Endometrium (tissue), 2 donors: ENCODE measurements around the gene CMTM6.
"Not testable (repeated sequence)": the region's sequence is repeated elsewhere in the genome, so short reads cannot be mapped to it uniquely, and the experiment has no call there.

Experiments
- FAIRE-seq: peaks from 2 replicates; lab custom pipeline; 2012; peaks lifted over from hg19 to GRCh38; lab: Jason Lieb, UNC
- donor health status: control.
- donor health status: control.

The CMTM6 gene

GRCh38 chr3:32447865-32448400, 54.7 kb downstream of the CMTM6 start:
- FAIRE-seq: no peak

DNA sequence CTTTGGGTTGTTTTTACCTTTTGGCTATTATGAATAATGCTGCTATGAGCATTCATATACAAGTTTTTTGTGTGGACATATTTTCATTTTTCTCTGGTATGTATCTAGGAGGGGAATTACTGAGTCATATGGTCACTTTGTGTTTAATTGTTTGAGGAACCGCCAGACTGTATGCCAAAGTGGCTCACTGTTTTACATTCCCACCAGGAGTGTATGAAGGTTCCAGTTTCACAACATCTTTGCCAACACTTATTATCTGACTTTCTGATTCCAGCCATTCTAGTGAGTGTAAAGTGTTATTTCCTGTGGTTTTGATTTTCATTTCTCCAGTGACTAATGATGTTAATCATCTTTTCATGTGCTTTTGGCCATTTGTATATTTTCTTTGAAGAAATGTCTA, 59.2 kb downstream of the CMTM6 start:
- FAIRE-seq: no peak

DNA sequence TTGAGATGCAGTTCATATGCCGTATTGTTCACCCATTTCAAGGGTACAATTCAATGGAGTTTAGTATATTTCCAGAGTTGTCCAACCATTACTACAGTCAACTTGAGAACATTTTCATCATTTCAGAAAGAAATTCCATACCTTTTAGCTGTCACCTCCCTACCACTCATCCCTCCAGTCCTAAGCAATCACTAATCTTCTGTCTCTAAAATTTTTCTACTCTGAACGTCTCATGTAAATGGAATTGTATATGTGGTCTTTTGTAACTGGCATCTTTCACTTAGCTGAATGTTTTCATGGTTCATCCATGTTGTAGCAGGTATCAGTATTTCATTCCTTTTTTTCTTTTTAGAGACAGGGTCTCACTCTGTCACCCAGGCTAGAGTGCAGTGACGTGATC, 59.9 kb downstream of the CMTM6 start:
- FAIRE-seq: no peak

- no peak for FAIRE-seq
Observed at GRCh38 chr3:32440611-32441350, 61.9 kb downstream of the CMTM6 start.

- FAIRE-seq: not testable (repeated sequence)
Observed at GRCh38 chr3:32439421-32439820, 63.2 kb downstream of the CMTM6 start.

GRCh38 chr3:32438596-32439344, 63.9 kb downstream of the CMTM6 start:
- no peak for FAIRE-seq

DNA sequence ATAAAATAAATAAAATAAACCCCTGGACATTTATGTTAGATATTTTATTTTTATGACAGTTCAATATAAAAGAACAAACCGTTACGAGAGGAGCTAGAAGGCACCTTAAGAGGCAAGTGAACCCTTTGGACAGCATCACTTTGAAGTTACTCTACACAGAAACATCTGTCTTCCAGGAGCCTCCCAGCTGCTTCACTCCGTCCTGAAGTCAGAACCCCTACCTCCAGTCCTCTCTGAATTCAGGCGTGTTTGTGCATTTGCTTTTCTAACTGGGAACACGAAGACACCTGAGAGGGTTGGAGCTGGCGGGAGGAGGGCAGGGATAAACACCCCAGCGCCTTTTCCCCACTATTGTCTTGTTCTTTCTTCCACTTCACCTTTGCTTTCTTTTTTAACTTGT, 64.8 kb downstream of the CMTM6 start:
- no peak for FAIRE-seq

DNA sequence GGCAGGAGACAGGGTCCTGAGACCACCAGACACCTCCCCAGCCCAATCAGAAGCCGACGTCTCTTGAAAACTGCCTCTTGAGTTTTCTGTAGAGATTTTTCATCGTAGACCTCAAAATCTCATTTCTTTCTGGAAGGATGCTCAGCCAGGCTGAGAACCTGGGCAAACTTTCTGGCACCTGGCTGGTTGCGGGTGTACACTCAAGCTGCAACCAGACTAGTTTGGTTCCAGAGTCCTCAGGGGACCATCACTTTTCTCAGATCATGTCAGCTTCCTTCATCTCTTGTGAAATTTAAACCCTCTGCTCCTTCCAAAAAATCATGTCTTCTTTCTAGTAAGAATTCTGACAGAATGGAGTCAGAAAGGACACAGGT, 65.8 kb downstream of the CMTM6 start:
- no peak for FAIRE-seq

DNA sequence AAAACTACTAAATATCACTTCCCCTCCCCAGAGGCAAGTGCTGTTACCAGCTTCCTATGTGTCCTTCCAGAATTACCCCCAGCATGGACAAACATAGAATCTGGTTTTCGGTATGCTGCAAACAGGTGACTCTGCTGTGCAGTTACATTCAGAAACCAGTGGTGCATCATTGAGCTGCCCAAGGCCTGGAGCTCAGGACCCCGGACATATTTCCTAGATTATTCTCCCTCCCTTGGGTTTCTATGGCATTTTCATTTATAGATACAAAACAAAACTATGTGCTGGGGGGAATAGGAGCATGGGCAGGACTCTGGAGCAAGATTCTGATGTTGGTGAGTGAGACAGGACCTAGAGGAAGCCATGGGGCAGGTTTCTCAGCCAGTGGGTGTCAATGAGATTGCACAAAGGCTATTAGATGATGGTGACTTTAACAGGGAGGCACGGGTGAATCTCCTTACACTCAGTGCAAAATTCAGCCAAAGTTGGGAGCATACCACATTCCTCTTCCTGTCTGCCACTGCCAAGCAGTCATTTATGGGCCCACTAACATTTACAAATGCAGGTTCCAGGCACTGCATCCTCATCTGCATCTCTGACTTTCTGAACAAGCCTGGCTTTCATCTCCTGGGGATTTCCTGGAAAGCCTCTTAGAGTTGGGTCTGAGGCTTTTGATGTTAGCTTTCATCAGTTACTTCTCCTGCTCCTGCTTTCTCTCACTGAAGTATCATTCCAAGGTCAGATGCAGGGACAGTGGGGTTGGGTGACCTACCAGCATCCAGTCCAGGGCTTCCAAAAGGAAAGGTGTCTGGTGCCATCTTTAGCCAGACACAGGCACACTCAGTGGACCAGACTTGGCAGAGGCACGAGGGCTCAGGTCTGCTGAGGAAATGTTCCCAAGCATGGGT, 66.5 kb downstream of the CMTM6 start:
- FAIRE-seq: no peak

- FAIRE-seq: no peak
Observed at GRCh38 chr3:32434206-32434605, 68.4 kb downstream of the CMTM6 start.

GRCh38 chr3:32432711-32433530, 69.7 kb downstream of the CMTM6 start:
- no peak for FAIRE-seq

DNA sequence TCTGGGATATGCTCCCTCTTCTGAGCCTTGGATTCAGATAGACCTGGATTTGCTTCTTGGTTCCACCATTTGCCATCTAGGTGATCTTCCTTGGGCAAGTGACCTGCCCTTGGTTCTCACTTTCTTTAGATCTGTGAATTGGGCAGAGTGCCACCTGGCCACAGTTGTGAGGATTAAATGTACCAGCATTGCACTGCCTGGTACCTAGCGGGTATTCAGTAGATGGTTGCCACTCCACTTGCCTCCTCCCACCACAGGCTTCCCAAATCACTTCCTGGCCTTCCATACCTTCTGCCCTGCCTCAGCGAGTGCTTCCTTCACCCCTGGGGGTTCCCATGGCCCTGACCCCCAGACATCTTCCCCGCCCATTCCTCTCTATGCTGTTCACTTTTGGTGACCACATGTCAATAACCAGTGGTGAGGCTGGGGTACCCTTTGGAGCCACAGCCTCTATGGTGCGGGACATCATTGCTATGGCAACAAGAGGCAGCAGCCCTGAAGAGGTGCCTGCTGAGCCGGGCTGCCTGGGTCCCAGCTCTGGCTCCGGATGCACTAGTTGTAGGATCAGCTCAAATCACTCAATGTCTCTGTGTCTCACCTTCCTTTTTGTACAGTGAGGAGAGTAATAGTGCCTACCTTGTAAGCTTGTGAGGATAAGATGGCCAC, 70.5 kb downstream of the CMTM6 start:
- FAIRE-seq: no peak

GRCh38 chr3:32431481-32431880, 71.2 kb downstream of the CMTM6 start:
- no peak for FAIRE-seq
